Measurements from ENCODE around the gene SIAE. TPM values are rescaled to one million over a fixed set of nuclear protein-coding genes. Genes with fewer than 3 reads are reported as not detected.

The SIAE gene, protein sequence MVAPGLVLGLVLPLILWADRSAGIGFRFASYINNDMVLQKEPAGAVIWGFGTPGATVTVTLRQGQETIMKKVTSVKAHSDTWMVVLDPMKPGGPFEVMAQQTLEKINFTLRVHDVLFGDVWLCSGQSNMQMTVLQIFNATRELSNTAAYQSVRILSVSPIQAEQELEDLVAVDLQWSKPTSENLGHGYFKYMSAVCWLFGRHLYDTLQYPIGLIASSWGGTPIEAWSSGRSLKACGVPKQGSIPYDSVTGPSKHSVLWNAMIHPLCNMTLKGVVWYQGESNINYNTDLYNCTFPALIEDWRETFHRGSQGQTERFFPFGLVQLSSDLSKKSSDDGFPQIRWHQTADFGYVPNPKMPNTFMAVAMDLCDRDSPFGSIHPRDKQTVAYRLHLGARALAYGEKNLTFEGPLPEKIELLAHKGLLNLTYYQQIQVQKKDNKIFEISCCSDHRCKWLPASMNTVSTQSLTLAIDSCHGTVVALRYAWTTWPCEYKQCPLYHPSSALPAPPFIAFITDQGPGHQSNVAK
- total RNA-seq (2021; fragmentation: NEBNext Ultra II Directional; extraction: Animal tissue kit (Norgen Biotek cat#: 25700)), result 1.7 and 2.3 TPM in 2 replicates
- polyA plus RNA-seq (2011; rRNA removed), result 1.9 and 3.7 TPM in 2 replicates
- polyA plus RNA-seq (2011; cell fraction: cytosol; rRNA removed), result 3.5 TPM
- 4.7 TPM for polyA plus RNA-seq (2011; cell fraction: nucleus; rRNA removed)
- 1.7 to 3.0 TPM (median 2.9 TPM) in 4 replicates for polyA plus RNA-seq (2012, experiment 1 of 2)
- polyA plus RNA-seq (2012, experiment 2 of 2), result 0.42 TPM
- polyA plus RNA-seq (2013, experiment 1 of 2), result 3.6 TPM
- 3.7 TPM for polyA plus RNA-seq (2013, experiment 2 of 2)
- 2.6 and 4.5 TPM in 2 replicates for polyA minus RNA-seq (2011; rRNA and poly(A)+ RNA removed)
- 0.95 TPM for polyA minus RNA-seq (2011; cell fraction: cytosol; rRNA and poly(A)+ RNA removed)
- polyA minus RNA-seq (2011; cell fraction: nucleus; rRNA and poly(A)+ RNA removed), result 1.4 TPM
- long read RNA-seq, experiment 1, result 0 reads
- long read RNA-seq, experiment 2, partial matches to known transcripts, result 0 of 1 reads
- long read RNA-seq, experiment 2, other reads (novel, unspliced or antisense), result 0 of 1 reads

DNA sequence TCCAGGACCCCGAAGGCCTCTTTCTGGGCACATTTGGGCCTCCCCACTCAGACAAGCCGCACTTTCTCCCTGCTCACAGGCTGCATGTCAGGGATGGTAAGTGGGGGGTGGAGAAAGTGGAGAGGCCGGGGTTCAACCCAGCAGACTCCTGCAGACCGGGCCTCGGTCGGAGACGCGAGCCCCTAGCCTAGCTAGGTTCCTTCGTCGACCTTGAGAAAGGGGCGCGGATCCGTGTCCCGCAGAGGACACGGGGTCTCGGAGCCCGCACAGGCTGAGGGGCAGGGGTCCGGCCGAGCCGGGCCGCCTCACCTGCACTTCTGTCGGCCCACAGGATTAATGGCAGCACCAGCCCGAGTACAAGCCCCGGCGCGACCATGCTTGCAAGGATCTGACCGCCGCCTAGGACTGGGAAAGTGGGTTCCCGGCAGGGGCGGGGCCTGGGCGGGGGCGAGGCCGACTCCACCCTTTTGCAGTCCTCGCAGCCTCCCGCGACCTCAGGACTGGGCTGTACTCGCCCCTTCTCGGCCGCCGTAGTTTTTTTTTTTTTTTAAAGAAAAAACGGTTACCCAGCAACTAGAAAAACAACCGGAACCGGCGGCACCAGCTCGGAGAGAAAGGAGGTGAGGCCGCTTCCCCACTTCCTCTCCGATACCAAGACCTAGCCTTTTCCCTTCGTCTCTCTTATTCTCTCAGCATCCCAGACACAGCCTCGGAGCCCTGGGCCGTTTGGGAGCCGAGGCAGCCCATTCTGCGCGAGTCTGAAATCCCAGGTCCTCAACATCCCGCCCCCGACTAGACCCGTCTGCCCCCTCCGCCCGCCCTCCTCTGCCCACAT lies at the start of gene SIAE, which contains the start of gene SPA17:
Gene SIAE (minus strand): TSS at position 407 of the 835 bp plus-strand sequence. CDS start 31 bp downstream, at position 376.
Gene SPA17 (plus strand): TSS at position 572 of the 835 bp plus-strand sequence. CDS start 1,361 bp downstream, outside the sequence.
- Histone ChIP-seq H3K4me2 (ENCODE audit: insufficient read depth in 1 of 2, low read depth in 2 of 2, low read length in 2 of 2) (peak within 1 kb of the TSS; percentile 90 to 91), H2AFZ (ENCODE audit: low read length) (peak within 1 kb of the TSS; percentile 93), H4K5ac (ENCODE audit: insufficient read length, low read depth, low read length) (peak within 1 kb of the TSS; percentile 62), H3K36me3 (ENCODE audit: control insufficient read depth in 2 of 4, insufficient read depth in 4 of 4, low read length in 3 of 4) (no peaks in the 10 kb centered on the region; a peak in 1 of 8 replicates), H3K79me2 (ENCODE audit: control insufficient read depth in 1 of 2, insufficient read depth in 2 of 2, low read length in 2 of 2) (no peaks in the 10 kb centered on the region), H3K4me1 (replicated peaks in 1 of 4; ENCODE audit: control insufficient read depth in 3 of 4, insufficient read depth in 4 of 4, low read length in 3 of 4) (no peaks in the 10 kb centered on the region; a peak in 1 of 7 replicates), H2BK12ac (ENCODE audit: low read depth, low read length) (no peak within 1 kb of the TSS), H3K9me3 (ENCODE audit: insufficient read depth in 2 of 2, low read depth in 1 of 2, low read length in 1 of 2) (no peaks in the 10 kb centered on the region), H3K23me2 (ENCODE audit: low read depth, low read length) (peaks cover 7% of the 10 kb centered on the region; the same call in 1 of the 2 replicates), H2BK15ac (ENCODE audit: low read length) (no peak within 1 kb of the TSS), H3K27ac (ENCODE audit: low read depth, low read length) (no peak within 1 kb of the TSS), H3K18ac (ENCODE audit: extremely low read depth, low read length) (peak within 1 kb of the TSS; percentile 71; the same call in 1 of the 2 replicates), H2BK120ac (replicated peaks; ENCODE audit: low read depth, low read length) (no peak within 1 kb of the TSS), H3K14ac (ENCODE audit: insufficient read length) (no peak within 1 kb of the TSS), H3K23ac (ENCODE audit: insufficient read length) (no peak within 1 kb of the TSS), H3K4ac (replicated peaks; ENCODE audit: insufficient read length, low read depth, low read length) (no peak within 1 kb of the TSS), H3K9ac (replicated peaks in 1 of 4; ENCODE audit: extremely low read depth in 1 of 4, low read depth in 3 of 4, low read length in 3 of 4) (peak within 1 kb of the TSS; percentile 46 to 80 (median 66)), H4K20me1 (replicated peaks in 1 of 2; ENCODE audit: control insufficient read depth in 1 of 2, insufficient read depth in 2 of 2, low read length in 2 of 2) (no peaks in the 10 kb centered on the region), H4K91ac (replicated peaks; ENCODE audit: insufficient read length, low read length) (no peak within 1 kb of the TSS), H2AK5ac (ENCODE audit: low read depth, low read length) (no peak within 1 kb of the TSS; the same call in 1 of the 2 replicates), H3K27me3 (replicated peaks in 1 of 4; ENCODE audit: control insufficient read depth in 3 of 4, extremely low read depth in 1 of 4, insufficient read depth in 3 of 4, low read length in 3 of 4) (peaks cover 0 to 15% (median 5%) of the 10 kb centered on the region in 4 experiments; a peak in 6 of 7 replicates), H2BK5ac (ENCODE audit: low read depth, low read length) (no peak within 1 kb of the TSS; the same call in 1 of the 2 replicates), H4K8ac (ENCODE audit: extremely low read depth, insufficient read depth, low read length) (peak within 1 kb of the TSS; percentile 31; the same call in 1 of the 2 replicates), H3K4me3 (ENCODE audit: extremely low read depth in 1 of 4, insufficient read depth in 2 of 4, low read depth in 3 of 4, low read length in 4 of 4) (peak within 1 kb of the TSS; percentile 71 to 90 (median 79)), H3K79me1 (ENCODE audit: low read depth, low read length) (no peaks in the 10 kb centered on the region; the same call in 1 of the 2 replicates), H3K56ac (replicated peaks; ENCODE audit: insufficient read length, low read depth, low read length) (no peak within 1 kb of the TSS), H2BK20ac (ENCODE audit: low read length) (no peak within 1 kb of the TSS)
- DNase-seq (ENCODE audit: low read depth in 1 of 2, low spot score in 2 of 2) (peak; percentile 86 to 96), FAIRE-seq (no peak)
- ChIA-PET CTCF (ENCODE audit: partially characterized antibody) (interaction anchor here (0.6 to 3.2 kb wide), 11 partner anchors 10 to 272 kb away, joined by 3 to 20 read pairs (median 4); partner anchors contain the start of gene ESAM), POLR2A (ENCODE audit: partially characterized antibody) (interaction anchor here (0.5 to 1.7 kb wide), 17 partner anchors 10 to 192 kb away, joined by 3 to 7 read pairs (median 3); partner anchors contain the start of genes MSANTD2, NRGN and ROBO3)
- WGBS, 2 experiments (ENCODE audit: extremely low coverage in 1 of 2, insufficient coverage in 1 of 2, insufficient read length in 1 of 2, insufficient replicate concordance in 2 of 2, low coverage in 1 of 2, low lambda C conversion rate in 2 of 2, missing lambda C conversion rate in 1 of 2), result 5% methylated on average over 14 of the region's 58 CpGs; no CpG with 5 or more reads in 1 of the 2 experiments
- TF ChIP-seq ASH2L (IDR thresholded peaks at IDR 0.05; ENCODE audit: low read length), result peak; percentile 62
- TF ChIP-seq KDM4A (IDR thresholded peaks at IDR 0.05; ENCODE audit: low read depth, low read length, severe bottlenecking), result peak; percentile 44
- peak; percentile 59; the same call in 1 of the 2 replicates for TF ChIP-seq CHD2 (IDR thresholded peaks at IDR 0.05; ENCODE audit: low read length)
- peak in 1 of 2 experiments; percentile 80; a peak in 2 of 3 replicates for TF ChIP-seq POLR2A (IDR thresholded peaks at IDR 0.05; ENCODE audit: control extremely low read depth in 1 of 2, low read depth in 2 of 2, low read length in 2 of 2)
- no peak for TF ChIP-seq POU5F1 (IDR thresholded peaks at IDR 0.05; ENCODE audit: low read depth, low read length)
- no peak for TF ChIP-seq MAFK (IDR thresholded peaks at IDR 0.05; ENCODE audit: low read depth, low read length)
- TF ChIP-seq KDM5A (IDR thresholded peaks at IDR 0.05; ENCODE audit: low read length), result no peak
